ENCODE measurements around the gene ANKLE2. TPM values are rescaled to one million over a fixed set of nuclear protein-coding genes. Genes with fewer than 3 reads are reported as not detected.

Gene ANKLE2
- total RNA-seq, 4 donors from 2014 or later: 68.2 to 103 (median 82.9) TPM

DNA sequence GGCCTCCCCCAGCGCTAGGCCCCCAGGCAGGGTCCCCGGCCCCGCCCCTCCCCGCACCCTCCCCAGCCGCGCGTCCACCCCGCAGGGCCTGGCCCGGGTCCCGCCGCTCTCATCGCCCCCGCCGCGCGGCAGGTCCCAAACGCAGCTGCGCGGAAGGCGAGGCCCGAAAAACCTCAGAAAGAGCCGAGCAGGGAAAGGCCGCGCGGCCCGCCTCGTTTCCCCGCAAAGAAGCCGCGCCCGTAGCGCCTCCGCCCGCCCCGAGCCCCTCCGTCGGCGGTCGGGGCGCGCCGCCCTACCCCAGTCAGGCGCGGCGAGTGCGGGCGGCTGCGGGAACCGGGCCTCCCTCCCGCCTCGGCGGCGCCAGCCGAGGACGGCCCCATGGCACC, 74.8 kb downstream of the ANKLE2 start:
- TF ChIP-seq, protein P1, sequence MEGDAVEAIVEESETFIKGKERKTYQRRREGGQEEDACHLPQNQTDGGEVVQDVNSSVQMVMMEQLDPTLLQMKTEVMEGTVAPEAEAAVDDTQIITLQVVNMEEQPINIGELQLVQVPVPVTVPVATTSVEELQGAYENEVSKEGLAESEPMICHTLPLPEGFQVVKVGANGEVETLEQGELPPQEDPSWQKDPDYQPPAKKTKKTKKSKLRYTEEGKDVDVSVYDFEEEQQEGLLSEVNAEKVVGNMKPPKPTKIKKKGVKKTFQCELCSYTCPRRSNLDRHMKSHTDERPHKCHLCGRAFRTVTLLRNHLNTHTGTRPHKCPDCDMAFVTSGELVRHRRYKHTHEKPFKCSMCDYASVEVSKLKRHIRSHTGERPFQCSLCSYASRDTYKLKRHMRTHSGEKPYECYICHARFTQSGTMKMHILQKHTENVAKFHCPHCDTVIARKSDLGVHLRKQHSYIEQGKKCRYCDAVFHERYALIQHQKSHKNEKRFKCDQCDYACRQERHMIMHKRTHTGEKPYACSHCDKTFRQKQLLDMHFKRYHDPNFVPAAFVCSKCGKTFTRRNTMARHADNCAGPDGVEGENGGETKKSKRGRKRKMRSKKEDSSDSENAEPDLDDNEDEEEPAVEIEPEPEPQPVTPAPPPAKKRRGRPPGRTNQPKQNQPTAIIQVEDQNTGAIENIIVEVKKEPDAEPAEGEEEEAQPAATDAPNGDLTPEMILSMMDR (IDR thresholded peaks at IDR 0.05): no peak
- TF ChIP-seq POLR2A (IDR thresholded peaks at IDR 0.05) (no peak), EP300 (IDR thresholded peaks at IDR 0.05) (no peak)
- 2% methylated on average over 10 of the region's 55 CpGs; no CpG with 5 or more reads in 1 of the 2 donors for WGBS, 2 donors
- Histone ChIP-seq H3K9me3 (no peaks in the 10 kb centered on the region), H3K36me3 (peaks cover 0 to 6% (median 0%) of the 10 kb centered on the region in 3 donors), H3K4me1 (peaks cover 0 to 32% (median 4%) of the 10 kb centered on the region in 4 donors), H3K27ac (peak overlapping the region in 2 of 4 donors; percentile 74 to 79), H3K4me3 (peak overlapping the region; percentile 38 to 98 (median 90)), H3K27me3 (no peaks in the 10 kb centered on the region)
- DNase-seq (ENCODE audit: low spot score in 2 of 2): no peak

DNA sequence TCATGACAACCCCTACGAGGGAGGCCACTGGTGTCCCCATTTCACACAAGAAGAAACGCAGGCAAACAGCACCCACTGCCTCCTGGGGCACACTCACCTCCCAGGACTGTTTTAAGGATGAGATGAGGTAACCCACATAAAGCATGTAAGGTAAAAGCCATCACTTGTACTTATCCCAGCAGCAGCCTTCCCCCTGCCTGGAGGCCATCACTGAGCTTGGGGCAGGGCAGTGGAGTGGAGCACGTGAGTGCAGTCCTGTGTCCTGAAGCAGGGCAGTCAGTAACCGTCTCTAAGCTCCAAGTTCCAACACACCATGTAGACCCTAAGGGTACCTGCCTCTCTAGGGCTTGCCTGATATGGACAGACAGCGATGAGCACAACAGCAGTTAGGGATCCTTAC, 76.2 kb downstream of the ANKLE2 start:
- WGBS, 2 donors: 79 to 83% methylated on average over 5 of the region's 5 CpGs

DNA sequence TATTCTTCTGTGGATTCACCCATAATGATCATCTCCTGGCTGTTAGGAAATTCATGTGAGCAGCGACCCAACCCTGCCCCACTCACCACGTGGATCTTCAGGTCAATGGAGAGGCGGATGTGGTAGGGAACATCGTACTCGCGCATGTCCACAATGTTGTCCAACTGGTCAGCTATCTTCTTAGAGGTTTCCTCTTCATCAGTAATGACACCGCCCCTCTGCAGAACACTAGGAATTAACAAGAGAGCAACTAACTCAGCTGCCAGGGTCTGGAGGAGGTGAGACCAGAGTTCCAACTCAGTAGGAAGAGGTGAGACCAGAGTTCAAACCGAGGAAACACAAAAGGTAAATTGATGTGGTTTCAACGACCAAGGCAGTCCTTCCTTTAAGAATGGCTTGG, 84.1 kb downstream of the ANKLE2 start:
- TF ChIP-seq, protein P1 (IDR thresholded peaks at IDR 0.05): no peak
- TF ChIP-seq POLR2A (IDR thresholded peaks at IDR 0.05): no peak
- no peak for TF ChIP-seq EP300 (IDR thresholded peaks at IDR 0.05)
- Histone ChIP-seq H3K9me3 (no peaks in the 10 kb centered on the region), H3K4me3 (no peak overlapping the region), H3K27me3 (no peaks in the 10 kb centered on the region), H3K36me3 (peaks cover 0 to 73% (median 5%) of the 10 kb centered on the region in 3 donors), H3K4me1 (peaks cover 0 to 13% (median 0%) of the 10 kb centered on the region in 4 donors), H3K27ac (no peak overlapping the region)
- DNase-seq (ENCODE audit: low spot score in 2 of 2): no peak
- WGBS, 2 donors: 94 to 98% methylated on average over 9 of the region's 9 CpGs

More for the DNA sequence above, 76.2 kb downstream of the ANKLE2 start:
- Histone ChIP-seq H3K4me1 (peaks cover 0 to 30% (median 4%) of the 10 kb centered on the region in 4 donors), H3K36me3 (peaks cover 0 to 2% (median 0%) of the 10 kb centered on the region in 3 donors), H3K27ac (no peak overlapping the region), H3K9me3 (no peaks in the 10 kb centered on the region), H3K27me3 (no peaks in the 10 kb centered on the region), H3K4me3 (no peak overlapping the region)
- DNase-seq (ENCODE audit: low spot score in 2 of 2): no peak
- TF ChIP-seq POLR2A (IDR thresholded peaks at IDR 0.05) (no peak), EP300 (IDR thresholded peaks at IDR 0.05) (no peak)
- TF ChIP-seq, protein P1 (IDR thresholded peaks at IDR 0.05): no peak

- no peak overlapping the region for H3K4me3 ChIP-seq
- no peaks in the 10 kb centered on the region for H3K27me3 ChIP-seq
- H3K9me3 ChIP-seq: no peaks in the 10 kb centered on the region
- peaks cover 0 to 13% (median 0%) of the 10 kb centered on the region in 4 donors for H3K4me1 ChIP-seq
- no peak for DNase-seq (ENCODE audit: low spot score in 2 of 2)
- peak overlapping the region in 1 of 4 donors; percentile 40 for H3K27ac ChIP-seq
- 60 to 72% methylated on average over 14 of the region's 14 CpGs for WGBS, 2 donors
- H3K36me3 ChIP-seq: peaks cover 0 to 87% (median 5%) of the 10 kb centered on the region in 3 donors
- TF ChIP-seq, protein P1 (IDR thresholded peaks at IDR 0.05): no peak
- TF ChIP-seq POLR2A (IDR thresholded peaks at IDR 0.05) (no peak), EP300 (IDR thresholded peaks at IDR 0.05) (no peak)
Observed at GRCh38 chr12:132675757-132676432, 85.7 kb downstream of the ANKLE2 start.

Small RNA genes within 50 kb of the gene (small RNA-seq; reads per million reads assigned to genes)
- not detected for gene RNA5SP379

Other genes with a start within 250 kb of the ANKLE2 start
- not detected for gene LRCOL1, start 151.2 kb downstream of the ANKLE2 start, total RNA-seq
- gene P2RX2, start 143.1 kb downstream of the ANKLE2 start, total RNA-seq: not detected
- gene POLE, start 74.5 kb downstream of the ANKLE2 start, total RNA-seq: 100 to 1,000 TPM in 1 of 4 donors, 10 to 100 TPM in 3; 32.2 to 133 (median 44.4) TPM
- 10 to 100 TPM; 40.8 to 72.5 (median 62.3) TPM for gene PXMP2, start 74.2 kb downstream of the ANKLE2 start, total RNA-seq
- gene PGAM5, start 51.0 kb downstream of the ANKLE2 start, total RNA-seq: 10 to 100 TPM; 22.9 to 50.7 (median 33.2) TPM
- gene GOLGA3, start 67.0 kb upstream of the ANKLE2 start, total RNA-seq: 100 to 1,000 TPM in 2 of 4 donors, 10 to 100 TPM in 2; 69.8 to 117 (median 97.7) TPM
- 10 to 100 TPM; 36.1 to 58.6 (median 39.8) TPM for gene CHFR, start 125.8 kb upstream of the ANKLE2 start, total RNA-seq
- gene ZNF605, start 194.5 kb upstream of the ANKLE2 start, total RNA-seq: 10 to 100 TPM in 1 of 4 donors, 1 to 10 TPM in 3; 7.9 to 20.6 (median 9.0) TPM
- 10 to 100 TPM; 15.5 to 30.8 (median 21.2) TPM for gene ZNF26, start 224.5 kb upstream of the ANKLE2 start, total RNA-seq